ENCODE measurements around the gene BICDL2. TPM values are rescaled to one million over a fixed set of nuclear protein-coding genes. Genes with fewer than 3 reads are reported as not detected.

Gene BICDL2
- total and polyA plus RNA-seq, 2 of the 8 experiments (the other 6 are each of a cell fraction or from before 2014, with no cell fraction given) = 7.3 to 15.9 TPM

DNA sequence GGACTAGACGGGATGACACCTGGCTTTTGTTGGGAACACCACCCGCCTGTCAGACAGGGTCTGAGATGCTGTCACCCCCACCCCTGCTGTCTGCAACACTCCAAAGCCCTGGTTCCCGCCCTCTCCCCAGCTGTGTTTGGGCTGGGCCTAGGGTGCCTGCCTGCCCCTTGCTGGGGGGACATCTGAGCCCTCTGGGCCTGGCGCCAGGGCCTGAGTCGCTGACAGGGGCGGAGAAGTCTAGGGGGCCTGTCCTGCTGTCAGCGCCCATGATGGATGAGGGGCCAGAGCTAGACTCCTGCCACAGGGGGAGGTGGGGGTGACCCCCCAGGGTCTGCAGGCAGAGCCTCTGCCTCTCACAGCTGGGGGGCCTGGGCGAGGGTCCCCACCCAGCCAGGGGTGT is 48.9 kb downstream of the BICDL2 start:
- no peaks in the 10 kb centered on the region; a peak in 1 of 7 replicates for H3K27me3 ChIP-seq (replicated peaks in 1 of 4; ENCODE audit: control insufficient read depth in 3 of 4, extremely low read depth in 1 of 4, insufficient read depth in 3 of 4, low read length in 3 of 4)
- DNase-seq (ENCODE audit: low read depth in 1 of 2, low spot score in 2 of 2) = no peak
- H3K9me3 ChIP-seq (ENCODE audit: insufficient read depth in 2 of 2, low read depth in 1 of 2, low read length in 1 of 2) = no peaks in the 10 kb centered on the region
- H3K27ac ChIP-seq (ENCODE audit: low read depth, low read length) = no peak overlapping the region
- no peak overlapping the region for H4K5ac ChIP-seq (ENCODE audit: insufficient read length, low read depth, low read length)
- H4K8ac ChIP-seq (ENCODE audit: extremely low read depth, insufficient read depth, low read length) = no peak overlapping the region
- H4K20me1 ChIP-seq (replicated peaks in 1 of 2; ENCODE audit: control insufficient read depth in 1 of 2, insufficient read depth in 2 of 2, low read length in 2 of 2) = no peaks in the 10 kb centered on the region
- H3K9ac ChIP-seq (replicated peaks in 1 of 4; ENCODE audit: extremely low read depth in 1 of 4, low read depth in 3 of 4, low read length in 3 of 4) = no peak overlapping the region
- H2BK5ac ChIP-seq (ENCODE audit: low read depth, low read length) = no peak overlapping the region
- H3K79me1 ChIP-seq (ENCODE audit: low read depth, low read length) = no peaks in the 10 kb centered on the region
- no peak overlapping the region for H2BK12ac ChIP-seq (ENCODE audit: low read depth, low read length)
- H3K56ac ChIP-seq (replicated peaks; ENCODE audit: insufficient read length, low read depth, low read length) = no peak overlapping the region
- no peak overlapping the region for H3K14ac ChIP-seq (ENCODE audit: insufficient read length)
- H2BK20ac ChIP-seq (ENCODE audit: low read length) = no peak overlapping the region
- H3K4me3 ChIP-seq (ENCODE audit: extremely low read depth in 1 of 4, insufficient read depth in 2 of 4, low read depth in 3 of 4, low read length in 4 of 4) = no peak overlapping the region
- H3K18ac ChIP-seq (ENCODE audit: extremely low read depth, low read length) = no peak overlapping the region
- H2AK5ac ChIP-seq (ENCODE audit: low read depth, low read length) = no peak overlapping the region
- H4K91ac ChIP-seq (replicated peaks; ENCODE audit: insufficient read length, low read length) = no peak overlapping the region
- H3K79me2 ChIP-seq (ENCODE audit: control insufficient read depth in 1 of 2, insufficient read depth in 2 of 2, low read length in 2 of 2) = no peaks in the 10 kb centered on the region
- no peaks in the 10 kb centered on the region for H3K36me3 ChIP-seq (ENCODE audit: control insufficient read depth in 2 of 4, insufficient read depth in 4 of 4, low read length in 3 of 4)
- H3K23me2 ChIP-seq (ENCODE audit: low read depth, low read length) = no peaks in the 10 kb centered on the region; the same call in 1 of the 2 replicates
- POLR2A ChIA-PET (ENCODE audit: partially characterized antibody) = interaction anchor here (0.6 to 15.2 kb wide), 13 partner anchors 9 to 147 kb away, joined by 3 to 200 read pairs (median 3); partner anchors contain the start of genes CLDN6, HCFC1R1, PAQR4 and THOC6
- H3K4me1 ChIP-seq (replicated peaks in 1 of 4; ENCODE audit: control insufficient read depth in 3 of 4, insufficient read depth in 4 of 4, low read length in 3 of 4) = peaks cover 3 to 28% (median 23%) of the 10 kb centered on the region in 4 experiments
- H2BK120ac ChIP-seq (replicated peaks; ENCODE audit: low read depth, low read length) = no peak overlapping the region
- 86% methylated on average over 8 of the region's 8 CpGs; no CpG with 5 or more reads in 1 of the 2 experiments for WGBS, 2 experiments (ENCODE audit: extremely low coverage in 1 of 2, insufficient coverage in 1 of 2, insufficient read length in 1 of 2, insufficient replicate concordance in 2 of 2, low coverage in 1 of 2, low lambda C conversion rate in 2 of 2, missing lambda C conversion rate in 1 of 2)
- no peak overlapping the region for H3K4ac ChIP-seq (replicated peaks; ENCODE audit: insufficient read length, low read depth, low read length)
- H3K23ac ChIP-seq (ENCODE audit: insufficient read length) = no peak overlapping the region
- no peak overlapping the region for H2AFZ ChIP-seq (ENCODE audit: low read length)
- no peak overlapping the region for H3K4me2 ChIP-seq (ENCODE audit: insufficient read depth in 1 of 2, low read depth in 2 of 2, low read length in 2 of 2)
- no peak for FAIRE-seq
- no peak overlapping the region for H2BK15ac ChIP-seq (ENCODE audit: low read length)
- CTCF ChIA-PET (ENCODE audit: partially characterized antibody) = interaction anchor here (0.8 to 5.2 kb wide), 7 partner anchors 9 to 40 kb away, joined by 3 to 24 read pairs (median 4); partner anchors contain the start of genes CLDN6 and CLDN9
- TF ChIP-seq, protein P1, sequence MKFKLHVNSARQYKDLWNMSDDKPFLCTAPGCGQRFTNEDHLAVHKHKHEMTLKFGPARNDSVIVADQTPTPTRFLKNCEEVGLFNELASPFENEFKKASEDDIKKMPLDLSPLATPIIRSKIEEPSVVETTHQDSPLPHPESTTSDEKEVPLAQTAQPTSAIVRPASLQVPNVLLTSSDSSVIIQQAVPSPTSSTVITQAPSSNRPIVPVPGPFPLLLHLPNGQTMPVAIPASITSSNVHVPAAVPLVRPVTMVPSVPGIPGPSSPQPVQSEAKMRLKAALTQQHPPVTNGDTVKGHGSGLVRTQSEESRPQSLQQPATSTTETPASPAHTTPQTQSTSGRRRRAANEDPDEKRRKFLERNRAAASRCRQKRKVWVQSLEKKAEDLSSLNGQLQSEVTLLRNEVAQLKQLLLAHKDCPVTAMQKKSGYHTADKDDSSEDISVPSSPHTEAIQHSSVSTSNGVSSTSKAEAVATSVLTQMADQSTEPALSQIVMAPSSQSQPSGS (IDR thresholded peaks at IDR 0.05; ENCODE audit: low read length) = no peak
- TF ChIP-seq ZNF274 (IDR thresholded peaks at IDR 0.05; ENCODE audit: borderline replicate concordance, extremely low read depth, low read length) (no peak), FOSL1 (IDR thresholded peaks at IDR 0.05; ENCODE audit: insufficient read depth, low read depth, low read length) (no peak), CEBPB (IDR thresholded peaks at IDR 0.05; ENCODE audit: low read depth, low read length) (no peak), USF2 (IDR thresholded peaks at IDR 0.05; ENCODE audit: low read length) (no peak), POLR2AphosphoS5 (IDR thresholded peaks at IDR 0.05; ENCODE audit: low read depth, low read length) (no peak), TAF1 (IDR thresholded peaks at IDR 0.05; ENCODE audit: low read depth, low read length) (no peak), SP1 (IDR thresholded peaks at IDR 0.05; ENCODE audit: low read depth, low read length) (no peak), JUN (IDR thresholded peaks at IDR 0.05; ENCODE audit: low read depth, low read length) (no peak), ASH2L (IDR thresholded peaks at IDR 0.05; ENCODE audit: low read length) (no peak), RNF2 (IDR thresholded peaks at IDR 0.05; ENCODE audit: borderline replicate concordance, low read depth, low read length, missing control alignments, poor library complexity, severe bottlenecking) (no peak), POLR2A (IDR thresholded peaks at IDR 0.05; ENCODE audit: control extremely low read depth in 1 of 2, low read depth in 2 of 2, low read length in 2 of 2) (no peak)

All from H1 (cell line).